ENCODE data around the gene CFI. TPM values are rescaled to one million over a fixed set of nuclear protein-coding genes. Genes with fewer than 3 reads are reported as not detected.
A peak's percentile ranks its signal among the peaks of the same experiment; 100 is the strongest.

The CFI gene
- total and polyA plus RNA-seq, 2 of the 4 experiments (the other 2 are of a cell fraction) = 0.12 to 0.18 TPM

- H3K79me1 ChIP-seq (ENCODE audit: low read depth in 1 of 2, low read length in 2 of 2) = 0 out of 4 replicates have a peak, but pooled peaks cover 0 to 2% of the 10 kb centered on the region in 2 experiments
These were observed 24.9 kb upstream of the CFI start for GRCh38 chr4:109826719-109827118.

More at GRCh38 chr4:109826719-109827118, 24.9 kb upstream of the CFI start:
- no peaks in the 10 kb centered on the region for H3K9me3 ChIP-seq (ENCODE audit: control insufficient read depth, insufficient read depth, low read length)
- no peak overlapping the region for H2AK5ac ChIP-seq (ENCODE audit: low read depth, low read length)
- ATAC-seq (ENCODE audit: low read depth) (peak; percentile 81), DNase-seq (peak; percentile 33)
- no peak overlapping the region for H3K9ac ChIP-seq (ENCODE audit: low read depth, low read length)
- H2BK20ac ChIP-seq (ENCODE audit: low read depth, low read length) = no peak overlapping the region
- no peaks in the 10 kb centered on the region for H3K9me1 ChIP-seq (ENCODE audit: insufficient read depth, low read length)
- no peaks in the 10 kb centered on the region for H3K4me1 ChIP-seq (ENCODE audit: control insufficient read depth, insufficient read depth, low read length)
- no peak overlapping the region for H3K23ac ChIP-seq (ENCODE audit: low read depth, low read length)
- H2AK9ac ChIP-seq (replicated peaks; ENCODE audit: low read depth, low read length, poor library complexity) = no peak overlapping the region
- H2BK5ac ChIP-seq (ENCODE audit: low read depth, low read length, poor library complexity, severe bottlenecking) = no peak overlapping the region
- intact Hi-C loops (cut with micrococcal nuclease) (loop anchor here (1.0 to 10.0 kb wide), 4 partner anchors 123 to 1002 kb away; partner anchors contain the start of gene CASP6), in situ Hi-C loops (cut with MboI; ENCODE audit: low sequenced_read_pairs) (no loop called here), dilution Hi-C loops (cut with HindIII; ENCODE audit: low sequenced_read_pairs, unreplicated experiment) (no loop called here)
- H3K4me3 ChIP-seq (ENCODE audit: insufficient read depth, low read depth, low read length) = no peak overlapping the region
- H3K4ac ChIP-seq (ENCODE audit: low read depth, low read length) = no peak overlapping the region
- POLR2A ChIA-PET (ENCODE audit: unreplicated experiment) = no interaction called here
- no peak overlapping the region for H4K5ac ChIP-seq (ENCODE audit: low read depth, low read length)
- H4K8ac ChIP-seq (ENCODE audit: low read depth in 2 of 2, low read length in 2 of 2) = no peak overlapping the region
- H3K27ac ChIP-seq (ENCODE audit: insufficient read depth, low read length) = no peak overlapping the region
- no peaks in the 10 kb centered on the region for H4K20me1 ChIP-seq (ENCODE audit: insufficient read depth, low read length)
- no peak for TF ChIP-seq FOS (IDR thresholded peaks at IDR 0.05; ENCODE audit: low read depth, low read length)
- peak; percentile 62 for TF ChIP-seq CTCF (conservative IDR thresholded peaks at IDR 0.05; ENCODE audit: low read depth, low read length)
- TF ChIP-seq BHLHE40 (IDR thresholded peaks at IDR 0.05; ENCODE audit: low read depth, low read length) = no peak
- TF ChIP-seq POLR2A (IDR thresholded peaks at IDR 0.05; ENCODE audit: low read depth, low read length) = no peak
- peak; percentile 61 for TF ChIP-seq RAD21 (IDR thresholded peaks at IDR 0.05; ENCODE audit: low read length)
- no peak for TF ChIP-seq MAZ (IDR thresholded peaks at IDR 0.05; ENCODE audit: borderline replicate concordance, low read depth, low read length)
- no peak for TF ChIP-seq ELK1 (IDR thresholded peaks at IDR 0.05; ENCODE audit: borderline replicate concordance, low read depth, low read length)
- no peak for TF ChIP-seq MXI1 (IDR thresholded peaks at IDR 0.05; ENCODE audit: borderline replicate concordance, low read depth, low read length)
- TF ChIP-seq NFE2L2 (IDR thresholded peaks at IDR 0.05; ENCODE audit: low read depth, low read length) = no peak
- no peak for TF ChIP-seq CEBPB (IDR thresholded peaks at IDR 0.05; ENCODE audit: low read depth, low read length)
- TF ChIP-seq RCOR1 (IDR thresholded peaks at IDR 0.05; ENCODE audit: insufficient replicate concordance, low read length) = no peak
- TF ChIP-seq USF2 (IDR thresholded peaks at IDR 0.05; ENCODE audit: low read depth, low read length) = no peak
- TF ChIP-seq RFX5 (IDR thresholded peaks at IDR 0.05; ENCODE audit: low read depth, low read length) = no peak
- peak; percentile 55; the same call in 1 of the 2 replicates for TF ChIP-seq SMC3 (IDR thresholded peaks at IDR 0.05; ENCODE audit: low read depth, low read length)
- no peak for TF ChIP-seq MAFK (IDR thresholded peaks at IDR 0.05; ENCODE audit: low read depth, low read length)
- no peak for TF ChIP-seq CHD1 (IDR thresholded peaks at IDR 0.05; ENCODE audit: low read depth, low read length)
- no peak overlapping the region for H3K56ac ChIP-seq (ENCODE audit: extremely low read depth, insufficient read depth, low read length)
- BruUV-seq (replicated peaks) = no TSS peak
- CTCF ChIA-PET = interaction anchor here (0.9 to 1.3 kb wide), 2 partner anchors 124 to 399 kb away, joined by 3 read pairs; no protein-coding TSS in a partner anchor
- H2BK15ac ChIP-seq (ENCODE audit: low read depth, low read length) = no peak overlapping the region
- no peak overlapping the region for H3K4me2 ChIP-seq (ENCODE audit: low read depth, low read length)
- H3K36me3 ChIP-seq (ENCODE audit: control insufficient read depth, insufficient read depth, low read length) = peaks cover 6% of the 10 kb centered on the region
- no peaks in the 10 kb centered on the region for H3K27me3 ChIP-seq (ENCODE audit: control insufficient read depth, insufficient read depth, low read length)
- no peak overlapping the region for H4K91ac ChIP-seq (ENCODE audit: insufficient read depth, low read depth, low read length)
- no peak overlapping the region for H3K18ac ChIP-seq (ENCODE audit: low read depth, low read length)
- H3K14ac ChIP-seq (replicated peaks; ENCODE audit: low read depth, low read length) = no peak overlapping the region
- no peak overlapping the region for H2BK120ac ChIP-seq (ENCODE audit: low read depth, low read length)
- H2AFZ ChIP-seq (replicated peaks; ENCODE audit: low read length, poor library complexity) = no peak overlapping the region
